ENCODE data around the gene ZBTB48.

ZBTB48 gene

GRCh38 chr1:6574025-6574620 is 5.7 kb upstream of the ZBTB48 start:
- no peak for DNase-seq

- no peak for DNase-seq
These were observed 5.0 kb upstream of the ZBTB48 start for GRCh38 chr1:6574818-6575217.

- no peak for DNase-seq
These were observed 1.8 kb upstream of the ZBTB48 start for GRCh38 chr1:6577831-6578525.

GRCh38 chr1:6578624-6579373 is 995 bp upstream of the ZBTB48 start:
- DNase-seq: no peak

- no peak for DNase-seq
These were observed 362 bp downstream of the ZBTB48 start for GRCh38 chr1:6580119-6580592.

GRCh38 chr1:6580593-6581409 is 1.0 kb downstream of the ZBTB48 start:
- DNase-seq: no peak

GRCh38 chr1:6581561-6582305 is 1.9 kb downstream of the ZBTB48 start:
- DNase-seq: no peak

GRCh38 chr1:6582370-6582769 is 2.6 kb downstream of the ZBTB48 start:
- no peak for DNase-seq

- no peak for DNase-seq
These were observed 4.6 kb downstream of the ZBTB48 start for GRCh38 chr1:6584126-6585080.

- no peak for DNase-seq
These were observed 5.4 kb downstream of the ZBTB48 start for GRCh38 chr1:6585081-6585722.

- DNase-seq: no peak
These were observed 6.0 kb downstream of the ZBTB48 start for GRCh38 chr1:6585841-6586240.

GRCh38 chr1:6586404-6586816 is 6.6 kb downstream of the ZBTB48 start:
- DNase-seq: no peak

GRCh38 chr1:6587261-6588005 is 7.6 kb downstream of the ZBTB48 start:
- DNase-seq: peak; percentile 85

GRCh38 chr1:6588128-6588892 is 8.5 kb downstream of the ZBTB48 start:
- DNase-seq: no peak

GRCh38 chr1:6588893-6589520 is 9.2 kb downstream of the ZBTB48 start:
- no peak for DNase-seq

- no peak for DNase-seq
These were observed 10.3 kb downstream of the ZBTB48 start for GRCh38 chr1:6590046-6590445.

- DNase-seq: no peak
These were observed 11.4 kb downstream of the ZBTB48 start for GRCh38 chr1:6591222-6591621.

- DNase-seq: no peak
These were observed 11.8 kb downstream of the ZBTB48 start for GRCh38 chr1:6591644-6592043.

- DNase-seq: no peak
These were observed 12.6 kb downstream of the ZBTB48 start for GRCh38 chr1:6592441-6592840.

Measured in NCI-H1092 (cell line).